IPS-11a (cell line): ENCODE data around the gene CFAP45.

ENCODE experiments used
- H3K4me3 ChIP-seq: one replicate; pipeline ENCODE4 v1.5.1; 2013; ENCODE audit warnings: low read depth, low read length, control low read depth

The CFAP45 gene

GRCh38 chr1:159924025-159924790, 24.2 kb upstream of the CFAP45 start:
- H3K4me3 ChIP-seq: peak overlapping the region; percentile 78

GRCh38 chr1:159923203-159924024, 23.4 kb upstream of the CFAP45 start:
- peak overlapping the region; percentile 10 for H3K4me3 ChIP-seq

GRCh38 chr1:159922511-159923202, 22.7 kb upstream of the CFAP45 start:
- H3K4me3 ChIP-seq: no peak overlapping the region

- no peak overlapping the region for H3K4me3 ChIP-seq
These were observed 21.9 kb upstream of the CFAP45 start for GRCh38 chr1:159921700-159922504.

GRCh38 chr1:159921251-159921650, 21.3 kb upstream of the CFAP45 start:
- no peak overlapping the region for H3K4me3 ChIP-seq

- no peak overlapping the region for H3K4me3 ChIP-seq
These were observed 20.7 kb upstream of the CFAP45 start for GRCh38 chr1:159920651-159921050.

- no peak overlapping the region for H3K4me3 ChIP-seq
These were observed 20.2 kb upstream of the CFAP45 start for GRCh38 chr1:159920202-159920601.

- H3K4me3 ChIP-seq: no peak overlapping the region
These were observed 19.4 kb upstream of the CFAP45 start for GRCh38 chr1:159919236-159919865.

- H3K4me3 ChIP-seq: no peak overlapping the region
These were observed 18.6 kb upstream of the CFAP45 start for GRCh38 chr1:159918352-159919200.

- H3K4me3 ChIP-seq: no peak overlapping the region
These were observed 17.8 kb upstream of the CFAP45 start for GRCh38 chr1:159917533-159918351.

GRCh38 chr1:159916242-159917051, 16.5 kb upstream of the CFAP45 start:
- no peak overlapping the region for H3K4me3 ChIP-seq

- H3K4me3 ChIP-seq: no peak overlapping the region
These were observed 15.7 kb upstream of the CFAP45 start for GRCh38 chr1:159915571-159916241.

- no peak overlapping the region for H3K4me3 ChIP-seq
These were observed 14.5 kb upstream of the CFAP45 start for GRCh38 chr1:159914252-159915018.

- no peak overlapping the region for H3K4me3 ChIP-seq
These were observed 13.7 kb upstream of the CFAP45 start for GRCh38 chr1:159913451-159914192.

GRCh38 chr1:159911326-159912070, 11.5 kb upstream of the CFAP45 start:
- H3K4me3 ChIP-seq: no peak overlapping the region
